ENCODE data around the gene KCNB1. TPM values are rescaled to one million over a fixed set of nuclear protein-coding genes. Genes with fewer than 3 reads are reported as not detected.

KCNB1 gene
- total RNA-seq, 1 experiment from 2014 or later, result 0.68 TPM

DNA sequence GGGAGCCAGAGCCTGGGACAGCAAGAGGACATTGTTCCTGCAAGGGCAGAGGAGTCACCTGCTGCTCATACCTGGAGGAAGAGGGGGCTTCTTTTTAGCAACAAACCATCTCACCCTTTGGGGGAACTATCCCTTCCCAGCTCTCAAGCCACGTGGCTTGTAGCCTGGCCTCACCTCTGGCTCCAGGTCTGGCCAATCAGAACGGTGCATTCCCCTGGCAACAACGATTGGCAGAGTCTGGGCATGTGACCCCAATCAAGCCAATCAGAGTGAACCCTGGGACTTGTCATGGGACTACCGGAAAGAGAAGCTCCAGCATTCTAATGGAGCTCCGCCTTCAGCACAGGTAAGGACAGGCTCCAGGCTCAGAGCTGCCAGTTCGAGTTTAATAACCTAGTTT, 33.6 kb downstream of the KCNB1 start:
- H3K79me2 ChIP-seq (ENCODE audit: insufficient read depth, low read length), result no peaks in the 10 kb centered on the region
- Mint-ChIP-seq H3K4me1 (peaks cover 39 to 57% of the 10 kb centered on the region in 2 experiments), H3K9me3 (no peaks in the 10 kb centered on the region), H3K36me3 (ENCODE audit: insufficient read depth in 1 of 3, low read depth in 3 of 3) (0 out of 7 replicates have a peak, but pooled peaks cover 0 to 5% (median 0%) of the 10 kb centered on the region in 3 experiments), H3K4me3 (no peak overlapping the region), H3K27ac (no peak overlapping the region), H3K27me3 (ENCODE audit: low read depth) (peaks cover 1% of the 10 kb centered on the region)
- H3K18ac ChIP-seq (ENCODE audit: insufficient read length, low read depth, low read length), result no peak overlapping the region
- no peak overlapping the region for H2BK120ac ChIP-seq (ENCODE audit: low read depth, low read length, poor library complexity, severe bottlenecking)
- no peak overlapping the region for H3K56ac ChIP-seq (ENCODE audit: insufficient read length, low read depth, low read length)
- H3K27ac ChIP-seq (ENCODE audit: insufficient read length, low read depth, low read length), result no peak overlapping the region
- no peaks in the 10 kb centered on the region for H4K20me1 ChIP-seq (ENCODE audit: control insufficient read depth, insufficient read depth, insufficient read length)
- DNase-seq, result peak; percentile 63
- no peak overlapping the region for H2BK12ac ChIP-seq (ENCODE audit: insufficient read length, low read depth, low read length)
- no peak overlapping the region; the same call in 1 of the 2 replicates for H3K14ac ChIP-seq (ENCODE audit: insufficient read depth, low read length)
- no peak overlapping the region for H3K4ac ChIP-seq (ENCODE audit: low read depth, low read length)
- no peak overlapping the region for H3K4me2 ChIP-seq (ENCODE audit: insufficient read depth, insufficient read length, low read length)
- H3K9me3 ChIP-seq (ENCODE audit: control insufficient read depth, low read depth, low read length), result no peaks in the 10 kb centered on the region
- no peak overlapping the region for H2AK5ac ChIP-seq (ENCODE audit: insufficient read length, low read length)
- no peak overlapping the region for H4K91ac ChIP-seq (ENCODE audit: insufficient read length, low read depth, low read length)
- WGBS (ENCODE audit: extremely low coverage, insufficient read length, low lambda C conversion rate), result no CpG with 5 or more reads among the region's 6 CpGs
- H3K23ac ChIP-seq (ENCODE audit: insufficient read length, low read depth, low read length), result no peak overlapping the region
- H3K27me3 ChIP-seq (ENCODE audit: insufficient read depth, low read length), result no peaks in the 10 kb centered on the region
- H3K9ac ChIP-seq (ENCODE audit: extremely low read depth, insufficient read length, low read length), result no peak overlapping the region
- H3K79me1 ChIP-seq (ENCODE audit: insufficient read depth, low read depth, low read length, poor library complexity, severe bottlenecking), result no peaks in the 10 kb centered on the region
- H2BK20ac ChIP-seq (ENCODE audit: low read depth, low read length, poor library complexity, severe bottlenecking), result no peak overlapping the region
- no peak overlapping the region for H2AFZ ChIP-seq (ENCODE audit: low read length)
- H3K23me2 ChIP-seq (ENCODE audit: insufficient read length, low read depth, low read length, poor library complexity, severe bottlenecking), result no peaks in the 10 kb centered on the region
- H3T11ph ChIP-seq (ENCODE audit: low read length), result no peak overlapping the region
- no peak overlapping the region for H2BK15ac ChIP-seq (ENCODE audit: low read depth, low read length)
- H2BK5ac ChIP-seq (ENCODE audit: insufficient read length, low read length), result no peak overlapping the region
- no peak overlapping the region for H4K8ac ChIP-seq (replicated peaks; ENCODE audit: insufficient read length, low read depth, low read length)
- H3K4me1 ChIP-seq (ENCODE audit: insufficient read depth, low read length), result peaks cover 6% of the 10 kb centered on the region; the same call in 1 of the 2 replicates
- H4K5ac ChIP-seq (ENCODE audit: insufficient read length, low read depth, low read length), result no peak overlapping the region
- TF ChIP-seq CTCF (conservative IDR thresholded peaks at IDR 0.05), result no peak

Data from H9 (cell line).